HepG2 (cell line): ENCODE data around the gene IL12A. TPM values are rescaled to one million over a fixed set of nuclear protein-coding genes. Genes with fewer than 3 reads are reported as not detected.

Experiments
- ATAC-seq: fragments of 200-7000 bp; cut with Tn5 transposase; 3 replicates; pipeline ENCODE4 v1.9.1; 2020; ENCODE audit warnings: mild to moderate bottlenecking, moderate library complexity
- BruUV-seq: library from RNA; stranded (reverse); fragments of 400-500 nt; replicated peaks from 2 replicates; lab custom pipeline; 2021; lab: Mats Ljungman, UMichigan
- CTCF ChIA-PET: fragments of 300-600 bp; formaldehyde crosslinking; extraction: SDS; loops from one replicate; lab custom pipeline; 2021; ENCODE audit warnings: low total read pairs, inconsistent platforms, low intra/inter-chr PET ratio; lab: Yijun Ruan, JAX
- POLR2A ChIA-PET: fragments of 350-600 bp; sonication (Branson Sonifier 250); formaldehyde crosslinking; loops from one replicate; lab custom pipeline; 2020; ENCODE audit warnings: antibody characterized with exemption, inconsistent platforms; lab: Yijun Ruan, JAX
- DNase-seq: peaks from one replicate; pipeline ENCODE4 v3.0.0-alpha.2; 2015; ENCODE audit warnings: low spot score
- FAIRE-seq: peaks from 3 replicates; lab custom pipeline; 2011; peaks lifted over from hg19 to GRCh38; lab: Jason Lieb, UNC
- H2AFZ ChIP-seq: one replicate; pipeline ENCODE4 v1.6.1; 2011; ENCODE audit warnings: low read length, inconsistent platforms
- H3K27ac ChIP-seq: fragments of 300-600 bp; 3 replicates; pipeline ENCODE4 v1.8.0; 2011; ENCODE audit warnings: mixed run types, mild to moderate bottlenecking, mixed read lengths, low read length, inconsistent platforms; ENCODE audit not compliant: insufficient read depth; ENCODE audit errors: extremely low read length
- H3K27me3 ChIP-seq, 2 experiments: fragments of 200-600 bp in 1 of 2; 2 replicates in 1 of 2; 3 replicates in 1 of 2; pipeline versions ENCODE4 v1.6.0 to v1.8.0; 2011; ENCODE audit warnings: low read length in 2 of 2, mild to moderate bottlenecking in 2 of 2, moderate library complexity in 2 of 2, inconsistent platforms in 1 of 2; ENCODE audit not compliant: insufficient read depth in 2 of 2, control insufficient read depth in 1 of 2
- H3K36me3 ChIP-seq, 2 experiments: fragments of 200-600 bp in 1 of 2; replicated peaks in 1 of 2; 2 replicates in 1 of 2; 3 replicates in 1 of 2; pipeline versions ENCODE4 v1.5.1 to v1.8.0; 2011; ENCODE audit warnings: low read length in 2 of 2, inconsistent platforms in 1 of 2; ENCODE audit not compliant: insufficient read depth in 2 of 2, control insufficient read depth in 1 of 2
- H3K4me1 ChIP-seq: 2 replicates; pipeline ENCODE4 v1.5.1; 2012; ENCODE audit warnings: low read length, inconsistent platforms; ENCODE audit not compliant: insufficient read depth
- H3K4me2 ChIP-seq: 2 replicates; pipeline ENCODE4 v1.6.0; 2011; ENCODE audit warnings: low read depth, low read length, inconsistent platforms
- H3K4me3 ChIP-seq, 3 experiments: fragments of 200-600 bp in 1 of 3; sonication (generic), shearing (Covaris generic) in 1 of 3; replicated peaks in 1 of 3; 2 replicates each; pipeline ENCODE4 v1.5.1; 2011 to 2016; ENCODE audit warnings: low read length in 3 of 3, inconsistent platforms in 2 of 3, low read depth in 2 of 3, mild to moderate bottlenecking in 2 of 3, control low read depth in 1 of 3, mixed read lengths in 1 of 3; ENCODE audit not compliant: insufficient read depth in 1 of 3
- H3K79me2 ChIP-seq: one replicate; pipeline ENCODE4 v1.6.1; 2011; ENCODE audit warnings: low read length, inconsistent platforms; ENCODE audit not compliant: insufficient read depth
- H3K9ac ChIP-seq: 2 replicates; pipeline ENCODE4 v1.6.0; 2011; ENCODE audit warnings: mild to moderate bottlenecking, low read depth, low read length, inconsistent platforms; ENCODE audit not compliant: insufficient read depth
- H3K9me3 ChIP-seq: 2 replicates; pipeline ENCODE4 v1.5.1; 2012; ENCODE audit warnings: mild to moderate bottlenecking, low read length
- H4K20me1 ChIP-seq: 2 replicates; pipeline ENCODE4 v1.6.0; 2011; ENCODE audit warnings: inconsistent platforms, mild to moderate bottlenecking, low read length, moderate library complexity; ENCODE audit not compliant: insufficient read depth
- AKAP8 ChIP-seq: sonication (generic); formaldehyde crosslinking; IDR thresholded peaks from 2 replicates; pipeline ENCODE4 v1.5.1; 2020; ENCODE audit warnings: mild to moderate bottlenecking, missing genetic modification reagents
- NCOA1 ChIP-seq: sonication (generic); formaldehyde crosslinking; IDR thresholded peaks from 2 replicates; pipeline ENCODE4 v1.9.0; 2021; ENCODE audit warnings: missing genetic modification reagents
- PATZ1 ChIP-seq: sonication (generic); formaldehyde crosslinking; IDR thresholded peaks from 2 replicates; pipeline ENCODE4 v1.4.0; 2020; ENCODE audit warnings: missing genetic modification reagents
- PHB2 ChIP-seq: fragments of 450-650 bp; IDR thresholded peaks from 2 replicates; pipeline ENCODE4 v1.6.1; 2018; ENCODE audit not compliant: partially characterized antibody
- PLSCR1 ChIP-seq: sonication (generic); formaldehyde crosslinking; IDR thresholded peaks from 2 replicates; pipeline ENCODE4 v1.5.0; 2020; ENCODE audit warnings: missing genetic modification reagents, mild to moderate bottlenecking, borderline replicate concordance
- ZBTB3 ChIP-seq: sonication (generic); formaldehyde crosslinking; IDR thresholded peaks from 2 replicates; pipeline ENCODE4 v1.4.0; 2020; ENCODE audit warnings: low read depth, mild to moderate bottlenecking, moderate library complexity, missing genetic modification reagents, borderline replicate concordance
- ZFP82 ChIP-seq: sonication (generic); formaldehyde crosslinking; IDR thresholded peaks from 2 replicates; pipeline ENCODE4 v1.5.1; 2020; ENCODE audit warnings: mild to moderate bottlenecking, missing genetic modification reagents, borderline replicate concordance
- ZNF124 ChIP-seq: sonication (generic); formaldehyde crosslinking; IDR thresholded peaks from 2 replicates; pipeline ENCODE4 v1.4.0; 2020; ENCODE audit warnings: missing genetic modification reagents
- ZNF263 ChIP-seq: sonication (generic); formaldehyde crosslinking; IDR thresholded peaks from 2 replicates; pipeline ENCODE4 v1.4.0; 2020; ENCODE audit warnings: missing genetic modification reagents
- WGBS: methylation state at CpG from one replicate; pipeline ENCODE4 v1.1.6; 2017; ENCODE audit warnings: low lambda C conversion rate; 5-methylcytosine and 5-hydroxymethylcytosine counted together
- in situ Hi-C: cut with HindIII; loops from 2 replicates; pipeline ENCODE4 v1.10.0; 2017; ENCODE audit warnings: low pct_unique_long_range_greater_than_20kb; ENCODE audit not compliant: extremely low pct_ligation_motif_present
- intact Hi-C: fragments of 100-400 bp; cut with micrococcal nuclease; formaldehyde crosslinking; loops from one replicate; pipeline ENCODE4 v1.10.0; 2022; ENCODE audit not compliant: unreplicated experiment
- polyA plus RNA-seq, 8 experiments: library from polyadenylated mRNA; depleted of rRNA in 3 of 8; stranded (reverse) in 7 of 8; unstranded in 1 of 8; fragments of >200 nt; fragmentation: Illumina TruSeq in 4 of 8; extraction: Trizol in 4 of 8; gene quantifications; 2 replicates each; pipeline versions ENCODE4 v1.2.1 to v1.2.3, GENCODE V29; 2011 to 2016; ENCODE audit warnings: low read depth in 4 of 8, missing spikeins in 1 of 8, mixed read lengths in 1 of 8; ENCODE audit not compliant: insufficient read depth in 1 of 8
- total RNA-seq, 5 experiments: library from RNA; depleted of rRNA; stranded (reverse); fragments of >200 nt; fragmentation: Illumina TruSeq; extraction: Trizol; gene quantifications; 2 replicates each; pipeline ENCODE4 v1.2.3, GENCODE V29; 2016; ENCODE audit warnings: low read depth in 1 of 5
- TF ChIP-seq, protein P1 (sequence below): IDR thresholded peaks from 2 replicates; pipeline ENCODE4 v1.6.1; 2016; ENCODE audit warnings: low read depth, borderline replicate concordance
- TF ChIP-seq, protein P2 (sequence below), 2 experiments: sonication (generic) in 1 of 2; formaldehyde crosslinking in 1 of 2; IDR thresholded peaks; 2 replicates each; pipeline versions ENCODE4 v1.6.1 to v1.9.0; 2014 to 2022; ENCODE audit warnings: antibody characterized with exemption in 1 of 2, borderline replicate concordance in 1 of 2, inconsistent platforms in 1 of 2, low read depth in 1 of 2, missing genetic modification reagents in 1 of 2
- TF ChIP-seq, protein P3 (sequence below): sonication (generic); formaldehyde crosslinking; IDR thresholded peaks from 2 replicates; pipeline ENCODE4 v1.5.0; 2020; ENCODE audit warnings: missing genetic modification reagents

IL12A gene
- total and polyA plus RNA-seq, 2 of the 13 experiments (the other 11 are each of a cell fraction or from before 2014, with no cell fraction given) = 0.36 to 1.1 TPM

- H3K9ac ChIP-seq = no peak overlapping the region
- DNase-seq (no peak), FAIRE-seq (no peak), ATAC-seq (no peak)
- H3K4me2 ChIP-seq = no peak overlapping the region
- H3K36me3 ChIP-seq = no peaks in the 10 kb centered on the region
- no peaks in the 10 kb centered on the region; a peak in 2 of 5 replicates for H3K27me3 ChIP-seq
- intact Hi-C loops = no loop called here
- no peak overlapping the region for H3K4me3 ChIP-seq
- H2AFZ ChIP-seq = no peak overlapping the region
- no TSS peak for BruUV-seq
- no peaks in the 10 kb centered on the region for H3K4me1 ChIP-seq
- 20% methylated on average over 11 of the region's 11 CpGs for WGBS
- H4K20me1 ChIP-seq = no peaks in the 10 kb centered on the region
- no peaks in the 10 kb centered on the region for H3K9me3 ChIP-seq
- ChIA-PET CTCF (no interaction called here), POLR2A (no interaction called here)
- H3K79me2 ChIP-seq = no peaks in the 10 kb centered on the region
- no peak overlapping the region for H3K27ac ChIP-seq
- in situ Hi-C loops = no loop called here
- TF ChIP-seq ZBTB3 = no peak
- no peak for TF ChIP-seq PHB2
- no peak for TF ChIP-seq AKAP8 (CRISPR knock-in tag)
- TF ChIP-seq ZNF124 = no peak
- TF ChIP-seq PLSCR1 (CRISPR knock-in tag) = no peak
- no peak for TF ChIP-seq PATZ1 (CRISPR knock-in tag)
- TF ChIP-seq, protein P1, sequence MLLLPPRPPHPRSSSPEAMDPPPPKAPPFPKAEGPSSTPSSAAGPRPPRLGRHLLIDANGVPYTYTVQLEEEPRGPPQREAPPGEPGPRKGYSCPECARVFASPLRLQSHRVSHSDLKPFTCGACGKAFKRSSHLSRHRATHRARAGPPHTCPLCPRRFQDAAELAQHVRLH (CRISPR knock-in tag) = no peak
- no peak for TF ChIP-seq NCOA1 (CRISPR knock-in tag)
- TF ChIP-seq, protein P2, sequence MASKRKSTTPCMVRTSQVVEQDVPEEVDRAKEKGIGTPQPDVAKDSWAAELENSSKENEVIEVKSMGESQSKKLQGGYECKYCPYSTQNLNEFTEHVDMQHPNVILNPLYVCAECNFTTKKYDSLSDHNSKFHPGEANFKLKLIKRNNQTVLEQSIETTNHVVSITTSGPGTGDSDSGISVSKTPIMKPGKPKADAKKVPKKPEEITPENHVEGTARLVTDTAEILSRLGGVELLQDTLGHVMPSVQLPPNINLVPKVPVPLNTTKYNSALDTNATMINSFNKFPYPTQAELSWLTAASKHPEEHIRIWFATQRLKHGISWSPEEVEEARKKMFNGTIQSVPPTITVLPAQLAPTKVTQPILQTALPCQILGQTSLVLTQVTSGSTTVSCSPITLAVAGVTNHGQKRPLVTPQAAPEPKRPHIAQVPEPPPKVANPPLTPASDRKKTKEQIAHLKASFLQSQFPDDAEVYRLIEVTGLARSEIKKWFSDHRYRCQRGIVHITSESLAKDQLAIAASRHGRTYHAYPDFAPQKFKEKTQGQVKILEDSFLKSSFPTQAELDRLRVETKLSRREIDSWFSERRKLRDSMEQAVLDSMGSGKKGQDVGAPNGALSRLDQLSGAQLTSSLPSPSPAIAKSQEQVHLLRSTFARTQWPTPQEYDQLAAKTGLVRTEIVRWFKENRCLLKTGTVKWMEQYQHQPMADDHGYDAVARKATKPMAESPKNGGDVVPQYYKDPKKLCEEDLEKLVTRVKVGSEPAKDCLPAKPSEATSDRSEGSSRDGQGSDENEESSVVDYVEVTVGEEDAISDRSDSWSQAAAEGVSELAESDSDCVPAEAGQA (IDR thresholded peaks at IDR 0.05; ENCODE audit: low read depth) = no peak
- TF ChIP-seq, protein P2 (CRISPR knock-in tag; IDR thresholded peaks at IDR 0.05; ENCODE audit: borderline replicate concordance) = no peak
- TF ChIP-seq, protein P3, sequence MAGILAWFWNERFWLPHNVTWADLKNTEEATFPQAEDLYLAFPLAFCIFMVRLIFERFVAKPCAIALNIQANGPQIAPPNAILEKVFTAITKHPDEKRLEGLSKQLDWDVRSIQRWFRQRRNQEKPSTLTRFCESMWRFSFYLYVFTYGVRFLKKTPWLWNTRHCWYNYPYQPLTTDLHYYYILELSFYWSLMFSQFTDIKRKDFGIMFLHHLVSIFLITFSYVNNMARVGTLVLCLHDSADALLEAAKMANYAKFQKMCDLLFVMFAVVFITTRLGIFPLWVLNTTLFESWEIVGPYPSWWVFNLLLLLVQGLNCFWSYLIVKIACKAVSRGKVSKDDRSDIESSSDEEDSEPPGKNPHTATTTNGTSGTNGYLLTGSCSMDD = no peak
- no peak for TF ChIP-seq ZNF263 (CRISPR knock-in tag)
- TF ChIP-seq ZFP82 (CRISPR knock-in tag) = no peak
Measured at GRCh38 chr3:159960188-159961148, 28.2 kb upstream of the IL12A start.
